GM12864 (cell line): ENCODE results near the gene R3HDML.
"Not testable (repeated sequence)": the region's sequence is repeated elsewhere in the genome, so short reads cannot be mapped to it uniquely, and the experiment has no call there.

Source experiments
- DNase-seq: peaks from one replicate; pipeline ENCODE4 v3.0.0-alpha.2; 2011; ENCODE audit warnings: low read depth
- H3K4me3 ChIP-seq: 2 replicates; pipeline ENCODE4 v1.5.1; 2011; ENCODE audit warnings: mild to moderate bottlenecking, low read depth, low read length, control low read depth
- CTCF ChIP-seq: IDR thresholded peaks from 2 replicates; pipeline ENCODE4 v1.5.1; 2011; ENCODE audit warnings: low read depth, mild to moderate bottlenecking, moderate library complexity, low read length, control low read depth, inconsistent platforms; ENCODE audit errors: missing control alignments

R3HDML gene, protein sequence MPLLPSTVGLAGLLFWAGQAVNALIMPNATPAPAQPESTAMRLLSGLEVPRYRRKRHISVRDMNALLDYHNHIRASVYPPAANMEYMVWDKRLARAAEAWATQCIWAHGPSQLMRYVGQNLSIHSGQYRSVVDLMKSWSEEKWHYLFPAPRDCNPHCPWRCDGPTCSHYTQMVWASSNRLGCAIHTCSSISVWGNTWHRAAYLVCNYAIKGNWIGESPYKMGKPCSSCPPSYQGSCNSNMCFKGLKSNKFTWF

DNA sequence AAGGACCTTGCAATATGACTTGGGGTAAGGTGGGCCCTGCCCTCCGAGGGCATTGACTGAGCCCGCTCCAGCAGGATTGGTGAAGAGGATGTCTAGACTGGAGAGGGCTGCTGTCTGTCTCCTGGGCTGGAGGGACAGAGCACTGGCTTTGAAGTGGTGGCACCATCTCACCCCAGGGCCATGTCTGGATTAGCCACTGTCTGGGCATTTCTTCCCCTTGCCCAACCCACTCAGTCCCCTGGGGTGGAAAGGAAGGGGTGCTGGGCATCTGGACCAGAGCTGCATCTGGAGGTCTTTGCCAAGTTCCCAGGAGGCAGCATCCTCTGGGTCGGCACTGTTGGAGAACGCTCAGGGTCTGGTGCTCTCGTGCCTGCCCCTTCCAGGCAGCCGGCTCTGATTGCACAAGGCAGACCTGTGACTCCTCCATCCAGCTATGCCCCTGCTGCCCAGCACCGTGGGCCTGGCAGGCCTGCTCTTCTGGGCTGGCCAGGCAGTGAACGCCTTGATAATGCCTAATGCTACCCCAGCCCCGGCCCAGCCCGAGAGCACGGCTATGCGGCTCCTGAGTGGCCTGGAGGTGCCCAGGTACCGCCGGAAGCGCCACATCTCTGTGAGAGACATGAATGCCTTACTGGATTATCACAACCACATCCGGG, at the start of gene R3HDML:
TSS of gene R3HDML (plus strand) at position 319 of the 656 bp plus-strand sequence. CDS start at position 434, 115 bp downstream.
- DNase-seq, result no peak
- TF ChIP-seq CTCF, result no peak
- H3K4me3 ChIP-seq, result no peak within 1 kb of the TSS

DNA sequence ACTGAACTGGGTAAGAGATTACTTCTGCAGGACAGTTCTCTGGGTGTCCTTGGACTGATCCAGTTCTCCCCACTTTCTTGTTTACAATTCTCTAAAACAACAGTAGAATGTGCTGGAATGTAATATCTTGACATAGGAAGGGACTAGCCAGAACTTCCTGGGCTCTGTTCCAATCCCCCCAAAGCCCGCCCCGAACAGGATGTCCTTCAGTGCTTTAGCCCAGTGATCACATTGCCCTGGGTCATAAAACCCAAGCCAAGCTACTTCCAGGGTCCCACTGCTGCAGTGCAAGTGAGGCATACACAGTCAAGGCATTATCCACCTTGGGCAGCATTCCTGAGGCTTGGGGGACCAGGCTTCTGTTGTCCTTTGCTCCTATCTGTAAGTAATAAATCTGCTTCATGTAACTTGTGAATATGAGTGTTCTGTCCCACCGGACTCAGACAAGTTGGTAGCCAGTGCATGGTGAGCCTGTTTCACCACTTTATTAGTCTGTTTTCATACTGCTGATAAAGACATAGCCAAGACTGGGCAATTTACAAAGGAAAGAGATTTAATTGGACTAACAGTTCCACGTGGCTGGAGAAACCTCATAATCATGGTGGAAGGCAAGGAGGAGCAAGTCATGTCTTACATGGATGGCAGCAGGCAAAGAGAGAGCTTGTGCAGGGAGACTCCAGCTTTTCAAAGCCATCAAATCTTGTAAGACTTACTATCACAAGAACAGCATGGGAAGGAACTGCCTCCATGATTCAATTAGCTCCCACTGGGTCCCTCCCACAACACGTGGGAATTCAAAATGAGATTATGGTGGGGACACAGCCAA, 49.4 kb upstream of the R3HDML start:
- TF ChIP-seq CTCF, result no peak
- no peak overlapping the region for H3K4me3 ChIP-seq
- no peak for DNase-seq

DNA sequence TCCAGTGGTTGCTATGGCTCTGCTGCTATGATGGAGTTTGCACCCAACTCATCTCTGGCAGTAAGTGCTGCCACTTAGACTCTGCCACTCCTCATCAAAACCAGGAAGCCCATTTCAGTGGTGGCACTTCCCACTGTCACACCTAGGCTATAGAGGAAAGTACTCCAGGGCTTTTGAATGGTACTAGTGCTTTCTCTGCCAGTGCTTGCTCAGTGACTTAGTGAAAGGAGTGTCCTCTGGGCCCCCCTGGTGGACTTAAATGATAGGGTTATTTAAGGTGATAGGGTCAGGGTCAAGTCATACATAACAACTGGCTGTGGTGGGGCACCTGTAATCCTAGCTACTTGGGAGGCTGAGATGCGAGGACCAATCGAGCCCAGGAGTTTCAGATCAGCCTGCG, 48.6 kb upstream of the R3HDML start:
- H3K4me3 ChIP-seq, result no peak overlapping the region
- DNase-seq, result no peak
- peak; percentile 18 for TF ChIP-seq CTCF

DNA sequence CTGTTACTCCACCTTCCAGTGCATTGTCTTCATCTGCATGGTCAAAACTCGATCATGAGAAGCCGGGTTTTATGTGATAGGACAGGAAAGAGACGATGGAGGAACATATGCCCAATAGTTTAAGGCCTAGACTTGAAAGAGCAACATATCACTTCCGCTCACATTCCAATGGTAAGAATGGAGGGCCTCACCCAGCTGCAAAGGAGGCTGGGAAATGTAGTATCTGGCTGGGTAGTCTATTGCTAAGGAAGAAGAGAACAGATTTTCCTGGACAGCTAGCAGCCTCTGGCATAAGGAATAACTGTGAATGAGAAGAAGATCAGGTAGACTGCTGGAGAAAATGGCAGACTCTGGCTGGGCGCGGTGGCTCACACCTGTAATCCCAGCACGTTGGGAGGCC, 45.1 kb upstream of the R3HDML start:
- no peak for DNase-seq
- no peak for TF ChIP-seq CTCF
- no peak overlapping the region for H3K4me3 ChIP-seq

GRCh38 chr20:44296011-44296410, 40.8 kb upstream of the R3HDML start:
- DNase-seq, result no peak
- no peak for TF ChIP-seq CTCF

DNA sequence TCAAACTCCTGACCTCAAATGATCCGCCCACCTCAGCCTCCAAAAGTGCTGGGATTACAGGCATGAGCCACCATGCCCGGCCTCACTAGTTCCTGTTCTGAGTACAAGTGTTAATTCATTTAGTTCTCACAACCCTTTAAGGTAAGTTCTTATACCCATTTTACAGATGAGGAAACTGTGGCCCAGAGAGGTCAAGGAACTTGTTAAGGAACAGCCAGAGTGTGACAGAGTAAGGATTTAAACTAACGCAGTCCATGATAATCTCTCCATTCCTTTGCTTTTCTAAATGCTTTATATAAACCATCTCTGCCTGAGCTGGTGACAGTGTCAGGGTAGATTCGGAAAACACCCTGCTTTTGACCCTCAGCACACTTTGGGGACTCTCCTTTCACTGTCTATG, 39.1 kb upstream of the R3HDML start:
- no peak for DNase-seq
- TF ChIP-seq CTCF, result no peak
- H3K4me3 ChIP-seq, result no peak overlapping the region

More at GRCh38 chr20:44296011-44296410, 40.8 kb upstream of the R3HDML start:
- H3K4me3 ChIP-seq, result no peak overlapping the region

DNA sequence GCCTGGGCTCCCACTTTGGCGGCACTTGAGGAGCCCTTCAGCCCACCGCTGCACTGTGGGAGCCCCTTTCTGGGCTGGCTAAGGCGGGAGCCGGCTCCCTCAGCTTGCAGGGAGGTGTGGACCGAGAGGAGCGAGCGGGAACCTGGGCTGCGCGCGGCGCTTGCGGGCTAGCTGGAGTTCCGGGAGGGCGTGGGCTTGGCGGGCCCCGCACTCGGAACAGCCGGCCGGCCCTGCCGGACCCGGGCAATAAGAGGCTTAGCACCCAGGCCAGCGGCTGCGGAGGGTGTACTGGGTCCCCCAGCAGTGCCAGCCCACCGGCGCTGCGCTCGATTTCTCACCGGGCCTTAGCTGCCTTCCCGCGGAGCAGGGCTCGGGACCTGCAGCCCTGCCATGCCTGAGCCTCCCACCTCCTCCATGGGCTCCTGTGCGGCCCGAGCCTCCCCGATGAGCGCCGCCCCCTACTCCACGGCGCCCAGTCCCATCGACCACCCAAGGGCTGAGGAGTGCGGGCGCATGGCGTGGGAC, 37.8 kb upstream of the R3HDML start:
- DNase-seq, H3K4me3 ChIP-seq: not testable (repeated sequence)
